SH-SY5Y (cell line): ENCODE data around the gene PPM1M.

ENCODE experiments used
- GATA2 ChIP-seq: IDR thresholded peaks from 2 replicates; pipeline ENCODE4 v1.6.1; 2011; ENCODE audit warnings: mild to moderate bottlenecking, low read depth, low read length
- GATA3 ChIP-seq: IDR thresholded peaks from 2 replicates; pipeline ENCODE4 v1.6.1; 2011; ENCODE audit warnings: low read depth, mild to moderate bottlenecking, low read length, moderate library complexity

DNA sequence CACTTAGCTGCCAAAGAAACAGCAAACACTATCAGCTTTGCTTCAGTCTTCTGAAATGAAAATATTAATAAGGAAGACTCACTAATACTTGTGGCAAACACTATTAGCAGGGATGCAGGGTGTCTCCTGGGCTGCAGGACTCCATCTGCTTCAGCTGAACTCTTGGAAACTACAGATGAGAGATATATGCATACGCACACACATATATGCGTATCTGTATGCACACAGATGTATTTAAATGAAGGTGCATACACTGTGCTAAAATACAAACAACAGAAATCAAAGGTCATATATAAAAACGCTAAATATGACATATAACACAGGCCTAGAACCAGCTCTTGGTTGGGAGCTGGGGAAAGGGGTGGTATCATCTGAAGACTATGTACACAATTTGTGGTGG is 10.6 kb downstream of the PPM1M start:
- no peak for TF ChIP-seq GATA3
- TF ChIP-seq GATA2, result no peak
